Left ventricle myocardium inferior (tissue), 1 donor: ENCODE measurements around the gene SPAAR. TPM values are rescaled to one million over a fixed set of nuclear protein-coding genes. Genes with fewer than 3 reads are reported as not detected.

ENCODE experiments used
- total RNA-seq: library from RNA; stranded (reverse); fragmentation: NEBNext Ultra II Directional; extraction: Animal tissue kit (Norgen Biotek cat#: 25700); gene quantifications from one replicate; pipeline ENCODE4 v1.2.1, GENCODE V29; 2021
- donor health status: DM: no; HTN: yes; CAD: no; lungs with severe emphysema.

The SPAAR gene
- total RNA-seq, 1 donor from 2014 or later, result 6.5 TPM

Other genes starting within 250 kb of the SPAAR start
- 0.27 TPM for gene ARHGEF39, start 244.3 kb upstream of the SPAAR start, total RNA-seq
- not detected for gene CA9, start 235.6 kb upstream of the SPAAR start, total RNA-seq
- 1,070 TPM for gene TPM2, start 219.6 kb upstream of the SPAAR start, total RNA-seq
- gene TLN1, start 177.3 kb upstream of the SPAAR start, total RNA-seq, result 234 TPM
- gene CREB3, start 176.8 kb upstream of the SPAAR start, total RNA-seq, result 20.6 TPM
- 75.0 TPM for gene GBA2, start 160.3 kb upstream of the SPAAR start, total RNA-seq
- 30.2 TPM for gene RGP1, start 160.2 kb upstream of the SPAAR start, total RNA-seq
- gene MSMP, start 155.2 kb upstream of the SPAAR start, total RNA-seq, result not detected
- 24.2 TPM for gene NPR2, start 117.9 kb upstream of the SPAAR start, total RNA-seq
- gene SPAG8, start 97.2 kb upstream of the SPAAR start, total RNA-seq, result 3.4 TPM
- gene HINT2, start 94.4 kb upstream of the SPAAR start, total RNA-seq, result 71.1 TPM
- not detected for gene FAM221B, start 80.8 kb upstream of the SPAAR start, total RNA-seq
- 17.5 TPM for gene TMEM8B, start 80.3 kb upstream of the SPAAR start, total RNA-seq
- gene OR13J1, start 39.1 kb upstream of the SPAAR start, total RNA-seq, result not detected
- gene HRCT1, start 3.3 kb upstream of the SPAAR start, total RNA-seq, result 6.2 TPM
- not detected for gene OR2S2, start 48.7 kb downstream of the SPAAR start, total RNA-seq
- gene RECK, start 127.4 kb downstream of the SPAAR start, total RNA-seq, result 5.4 TPM
- gene GLIPR2, start 227.2 kb downstream of the SPAAR start, total RNA-seq, result 8.7 TPM